Fibroblast of mammary gland (primary cell): ENCODE measurements around the gene KDM2B.

ENCODE experiments used
- DNase-seq: peaks from one replicate; pipeline ENCODE4 v3.0.0-alpha.2; 2010; ENCODE audit warnings: low read depth
- H3K4me3 ChIP-seq: 2 replicates; pipeline ENCODE4 v1.5.1; 2011; ENCODE audit warnings: low read depth, mild to moderate bottlenecking, low read length, moderate library complexity; ENCODE audit not compliant: control insufficient read depth
- TF ChIP-seq, protein P1 (sequence below): conservative IDR thresholded peaks from 2 replicates; pipeline ENCODE4 v1.5.1; 2011; ENCODE audit warnings: low read depth, low read length, inconsistent platforms; ENCODE audit not compliant: control insufficient read depth, insufficient read depth

Gene KDM2B

DNA sequence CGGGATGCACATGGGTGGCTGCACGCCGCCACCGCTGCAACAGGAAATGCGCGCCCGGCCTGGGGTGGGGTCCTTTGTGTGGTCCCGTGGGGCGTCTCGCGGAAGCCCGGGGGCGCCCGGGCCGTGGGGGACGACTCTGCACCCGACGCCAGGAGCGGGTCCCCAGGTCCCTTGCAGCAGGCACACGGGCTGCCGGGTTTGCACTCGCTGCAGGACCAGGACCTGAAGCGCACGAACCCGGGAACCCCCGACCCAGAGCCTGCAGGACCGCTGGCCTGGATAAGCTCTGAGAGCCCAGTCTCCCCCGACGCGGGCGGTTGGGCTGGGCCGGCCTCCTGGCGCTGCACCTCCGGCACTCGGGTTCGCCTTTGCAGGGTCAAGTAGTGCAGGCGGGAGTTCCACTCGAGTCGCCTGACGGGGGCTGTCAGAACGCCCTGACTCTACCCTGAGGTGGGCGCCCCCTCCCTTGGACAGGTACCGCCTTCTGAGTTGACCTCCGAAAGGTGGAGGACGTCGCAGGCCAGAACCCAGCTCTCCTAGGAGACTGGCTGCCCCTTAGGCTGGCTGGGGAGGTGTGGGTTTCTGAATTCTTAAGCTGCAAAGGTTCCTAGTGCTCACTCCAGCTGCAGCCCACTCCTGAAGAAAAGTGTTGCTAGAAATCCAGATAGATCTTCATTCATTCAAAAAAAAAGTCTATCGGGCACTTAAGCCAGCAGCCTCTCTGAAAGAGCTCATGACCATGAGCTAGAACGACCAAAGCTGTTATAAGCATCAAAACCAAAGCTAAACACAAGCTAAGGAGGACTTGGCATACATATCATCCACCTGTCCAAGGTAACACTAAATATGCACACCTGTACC, 113.0 kb downstream of the KDM2B start:
- TF ChIP-seq, protein P1, sequence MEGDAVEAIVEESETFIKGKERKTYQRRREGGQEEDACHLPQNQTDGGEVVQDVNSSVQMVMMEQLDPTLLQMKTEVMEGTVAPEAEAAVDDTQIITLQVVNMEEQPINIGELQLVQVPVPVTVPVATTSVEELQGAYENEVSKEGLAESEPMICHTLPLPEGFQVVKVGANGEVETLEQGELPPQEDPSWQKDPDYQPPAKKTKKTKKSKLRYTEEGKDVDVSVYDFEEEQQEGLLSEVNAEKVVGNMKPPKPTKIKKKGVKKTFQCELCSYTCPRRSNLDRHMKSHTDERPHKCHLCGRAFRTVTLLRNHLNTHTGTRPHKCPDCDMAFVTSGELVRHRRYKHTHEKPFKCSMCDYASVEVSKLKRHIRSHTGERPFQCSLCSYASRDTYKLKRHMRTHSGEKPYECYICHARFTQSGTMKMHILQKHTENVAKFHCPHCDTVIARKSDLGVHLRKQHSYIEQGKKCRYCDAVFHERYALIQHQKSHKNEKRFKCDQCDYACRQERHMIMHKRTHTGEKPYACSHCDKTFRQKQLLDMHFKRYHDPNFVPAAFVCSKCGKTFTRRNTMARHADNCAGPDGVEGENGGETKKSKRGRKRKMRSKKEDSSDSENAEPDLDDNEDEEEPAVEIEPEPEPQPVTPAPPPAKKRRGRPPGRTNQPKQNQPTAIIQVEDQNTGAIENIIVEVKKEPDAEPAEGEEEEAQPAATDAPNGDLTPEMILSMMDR: no peak
- H3K4me3 ChIP-seq: peak overlapping the region; percentile 52
- DNase-seq: no peak

DNA sequence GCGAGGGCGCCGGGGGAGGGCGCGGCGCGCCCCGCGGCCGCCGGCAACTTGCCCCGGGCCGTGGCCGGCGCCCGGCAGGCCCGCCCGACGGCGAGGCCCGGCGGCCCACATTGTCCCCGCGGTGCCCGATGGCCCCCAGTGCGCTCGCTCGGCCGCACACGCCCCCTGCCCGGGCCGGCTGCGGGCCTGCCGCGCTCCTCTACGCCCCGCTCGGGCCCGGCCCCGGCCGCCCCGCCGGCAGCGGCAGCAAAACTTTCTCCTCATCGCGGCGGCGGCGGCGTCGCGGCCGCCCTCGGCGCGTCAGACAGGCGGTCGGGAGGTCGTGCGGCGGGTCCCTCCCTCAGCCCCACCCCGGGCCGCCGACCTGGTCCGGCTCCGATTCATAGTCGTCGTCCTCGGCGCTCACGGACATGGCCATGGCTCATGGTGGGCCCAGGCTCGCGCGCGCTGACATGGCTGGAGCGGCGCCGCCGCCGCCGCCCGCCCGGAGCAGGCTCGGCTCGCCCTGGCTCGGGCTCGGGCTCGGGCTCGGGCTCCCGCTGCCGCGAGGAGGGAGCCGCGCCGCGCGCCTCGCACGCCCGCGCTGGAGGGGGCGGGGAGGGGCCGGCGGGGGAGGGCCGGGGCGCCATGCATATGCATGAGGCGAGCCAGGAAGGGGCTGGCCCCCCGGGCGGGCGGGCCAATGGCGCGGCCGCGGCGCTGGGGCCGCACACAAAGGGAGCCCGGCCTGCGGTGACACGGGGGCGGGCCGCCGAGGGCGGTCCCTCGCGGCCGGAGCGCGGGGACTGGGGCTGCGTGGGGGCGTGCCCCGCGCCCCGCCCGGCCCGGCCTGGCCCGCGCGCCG, 113.8 kb downstream of the KDM2B start:
- H3K4me3 ChIP-seq: peak overlapping the region; percentile 52
- DNase-seq: peak; percentile 74
- TF ChIP-seq, protein P1: no peak

DNA sequence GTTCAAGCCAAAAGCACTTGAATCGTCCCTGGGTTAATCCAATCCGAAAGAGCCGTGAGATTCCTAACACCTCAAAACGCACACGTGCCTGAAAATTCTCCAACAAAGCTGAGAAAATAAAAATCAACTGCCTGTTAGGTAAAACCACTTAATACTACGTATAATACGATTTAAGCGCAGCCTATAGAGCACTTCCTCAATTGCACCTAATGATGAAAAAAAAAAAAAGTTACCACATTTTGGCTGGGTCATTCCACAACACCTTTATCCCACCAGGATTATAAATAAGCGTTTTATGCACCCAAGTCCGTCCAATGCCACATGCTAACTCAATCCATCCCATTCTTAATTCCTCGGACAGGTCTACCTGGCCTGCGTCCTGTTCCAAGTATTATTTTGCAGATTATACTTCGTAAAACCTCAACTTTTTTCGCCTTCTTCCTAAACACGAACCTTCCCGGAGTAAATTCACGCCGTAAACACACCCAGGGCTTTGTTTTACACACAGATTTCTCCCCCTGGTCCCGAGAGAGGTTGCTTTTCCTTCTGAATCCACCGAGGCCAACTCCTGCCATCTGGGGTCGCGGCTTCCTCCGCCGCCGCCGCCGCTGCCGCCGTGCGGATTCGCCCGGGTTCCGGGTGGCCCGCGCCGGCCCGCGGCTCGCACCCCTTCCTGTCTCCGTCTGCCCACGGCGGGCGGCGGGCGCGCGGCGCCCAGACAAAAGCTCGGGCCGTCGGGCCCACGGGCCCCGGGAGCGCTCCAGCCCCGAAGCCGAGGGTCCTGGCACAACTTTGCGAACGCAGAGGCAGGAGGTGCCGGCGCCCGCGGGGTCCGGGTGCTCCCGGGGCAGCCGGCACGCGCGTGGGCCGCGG, 114.7 kb downstream of the KDM2B start:
- peak overlapping the region; percentile 66 for H3K4me3 ChIP-seq
- TF ChIP-seq, protein P1: no peak
- DNase-seq: no peak

DNA sequence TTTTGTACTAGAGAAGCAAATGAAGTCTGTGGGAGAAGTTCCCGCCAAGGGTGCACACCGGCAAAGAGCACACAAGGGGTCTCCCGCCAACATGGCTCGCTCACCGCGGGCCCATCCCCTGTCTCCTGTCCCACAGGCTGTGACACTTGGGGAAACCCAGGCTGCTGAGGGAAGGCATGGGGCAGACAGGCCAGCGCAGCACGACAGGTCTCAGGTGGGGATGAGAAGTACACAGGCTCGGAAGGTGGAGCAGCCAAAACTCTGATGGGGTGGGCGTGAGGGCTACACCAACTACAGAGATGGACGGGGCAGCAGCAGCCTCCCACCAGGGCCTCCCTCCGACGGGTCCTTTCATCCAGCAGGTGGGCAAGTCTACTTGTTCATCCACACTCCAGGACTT, 116.5 kb downstream of the KDM2B start:
- no peak for DNase-seq
- TF ChIP-seq, protein P1: no peak
- no peak overlapping the region for H3K4me3 ChIP-seq

DNA sequence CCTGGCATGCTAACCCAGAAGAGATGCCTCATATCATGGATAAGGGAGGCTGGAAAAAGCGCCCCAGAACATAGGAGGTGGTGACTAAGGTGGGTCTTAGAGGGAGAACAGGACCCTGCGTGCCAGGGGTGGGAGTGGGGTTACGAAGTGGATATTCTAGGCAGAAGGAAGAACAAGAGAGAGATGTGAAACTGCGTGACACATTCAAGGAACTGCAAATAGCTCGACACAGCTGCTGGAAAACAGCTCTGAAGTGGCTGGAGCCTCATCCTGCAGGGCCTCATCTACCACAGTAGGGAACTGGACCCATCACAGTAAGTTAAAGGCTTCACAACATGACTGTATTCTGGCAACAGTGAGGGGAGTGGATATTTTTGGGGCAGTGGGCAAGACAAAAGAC, 119.8 kb downstream of the KDM2B start:
- H3K4me3 ChIP-seq: no peak overlapping the region

DNA sequence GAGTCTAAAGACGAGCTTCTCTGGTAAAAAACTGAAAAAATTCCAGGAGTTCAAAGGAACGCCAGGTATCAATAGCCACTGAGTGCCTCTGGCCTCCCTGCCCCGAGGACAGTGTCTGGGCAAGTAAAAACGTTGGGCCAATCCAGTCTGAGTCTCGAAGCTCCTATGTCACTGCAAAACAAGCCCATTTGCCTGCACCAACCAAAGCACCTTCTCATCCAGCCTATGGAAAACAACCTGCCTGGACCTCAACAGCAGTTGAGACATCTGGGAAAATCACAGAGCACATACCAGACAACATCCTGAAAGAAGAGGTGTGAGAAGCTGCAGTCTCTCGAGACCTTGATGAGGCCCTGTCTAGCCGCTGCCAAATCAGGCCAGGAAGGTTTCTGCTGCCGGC, 124.3 kb downstream of the KDM2B start:
- no peak for DNase-seq
- TF ChIP-seq, protein P1: no peak
- H3K4me3 ChIP-seq: no peak overlapping the region

More for the DNA sequence above, 119.8 kb downstream of the KDM2B start:
- DNase-seq: no peak
- TF ChIP-seq, protein P1: no peak
